GM18517 (cell line): Measurements from ENCODE around the gene COX5B.

Source experiments
- ATAC-seq: cut with Tn5 transposase; IDR thresholded peaks from one replicate; pipeline ENCODE4 v1.9.1; 2021; ENCODE audit warnings: mild to moderate bottlenecking, moderate library complexity; ENCODE audit not compliant: unreplicated experiment

The COX5B gene

DNA sequence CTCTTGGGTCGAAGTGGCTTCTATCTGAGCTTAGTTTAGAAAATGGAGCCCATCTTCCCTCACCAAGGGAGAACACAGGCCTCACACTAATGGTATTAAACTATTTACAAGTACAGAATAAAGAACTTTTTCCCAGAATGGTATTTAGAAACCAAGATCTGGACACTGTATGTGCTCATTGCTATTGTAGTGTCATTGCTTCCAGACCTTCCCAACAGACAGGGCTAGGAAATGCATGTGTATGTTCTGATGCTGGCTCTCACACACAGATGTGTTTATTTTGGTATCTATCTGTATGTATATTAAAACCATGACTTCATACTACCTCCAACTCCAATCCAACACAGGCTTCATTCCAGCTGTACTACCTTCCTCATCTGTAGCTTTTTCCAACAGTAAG is 8.0 kb downstream of the COX5B start:
- ATAC-seq: no peak

DNA sequence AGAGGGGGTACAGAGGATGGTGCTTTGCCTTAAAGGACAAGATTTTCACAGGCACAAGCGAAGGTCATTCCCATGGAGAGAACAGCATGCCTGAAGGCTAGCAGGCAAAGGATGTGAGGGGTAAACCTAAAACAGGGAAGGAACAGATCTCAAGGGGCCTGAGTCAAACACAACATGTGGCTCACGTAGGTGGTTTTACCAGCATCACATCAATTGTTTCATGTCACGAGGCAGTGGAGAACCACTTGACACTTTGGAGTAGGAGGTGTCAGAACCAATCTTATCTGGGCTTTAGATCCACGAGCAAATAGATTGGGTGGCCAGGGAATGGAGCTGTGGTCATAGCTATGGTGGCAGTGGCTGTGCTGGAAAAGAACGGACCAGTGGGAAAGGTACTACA is 8.4 kb downstream of the COX5B start:
- ATAC-seq: no peak

DNA sequence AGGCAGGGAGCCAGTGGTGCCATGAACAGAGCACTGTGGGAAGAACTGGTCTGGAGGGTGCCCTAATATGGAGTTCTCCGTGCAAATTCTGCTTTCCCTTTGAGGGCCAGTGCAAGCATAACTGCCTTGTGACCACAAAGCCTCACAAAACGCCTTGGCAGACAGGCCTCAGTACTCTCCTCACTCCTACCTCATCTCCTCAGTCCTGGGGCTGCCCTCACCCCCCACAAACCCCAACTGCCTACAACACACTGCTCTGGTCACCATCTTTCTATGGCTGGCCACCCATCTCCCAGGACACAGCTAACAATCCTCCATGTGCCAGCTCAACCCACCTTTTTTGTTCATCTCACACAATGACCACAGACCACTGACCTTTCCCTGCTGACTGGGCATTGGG is 8.9 kb downstream of the COX5B start:
- ATAC-seq: no peak

DNA sequence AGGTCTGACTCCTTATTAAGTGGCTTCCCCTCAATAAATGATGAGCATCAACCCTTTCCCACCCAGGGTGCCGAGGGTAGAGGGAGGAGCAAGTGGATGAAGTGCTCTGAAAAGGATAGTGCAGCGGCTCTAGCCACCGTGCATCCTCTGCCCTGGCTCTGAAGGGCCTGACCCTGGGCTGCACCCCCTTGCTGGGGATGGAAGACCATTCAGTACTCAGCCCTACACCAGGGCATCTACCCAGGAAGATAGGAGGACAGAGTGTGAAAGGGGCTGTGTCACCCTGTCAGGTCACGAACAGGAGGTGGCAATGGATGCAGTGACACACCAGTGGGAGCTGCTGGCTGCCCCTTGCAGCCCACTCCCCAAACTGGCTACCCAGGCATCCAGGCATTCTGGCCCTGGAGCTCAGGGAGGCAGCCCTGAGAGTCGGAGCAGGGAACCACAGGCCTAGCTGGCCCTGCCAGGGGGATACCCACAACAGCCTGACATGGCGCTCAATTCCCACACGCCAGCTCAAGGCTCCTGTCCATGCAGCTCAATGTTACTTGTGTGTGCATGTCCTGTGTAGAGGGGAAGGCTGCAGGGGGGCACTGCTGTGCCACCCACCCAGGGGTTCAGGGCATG is 10.4 kb downstream of the COX5B start:
- ATAC-seq: no peak

DNA sequence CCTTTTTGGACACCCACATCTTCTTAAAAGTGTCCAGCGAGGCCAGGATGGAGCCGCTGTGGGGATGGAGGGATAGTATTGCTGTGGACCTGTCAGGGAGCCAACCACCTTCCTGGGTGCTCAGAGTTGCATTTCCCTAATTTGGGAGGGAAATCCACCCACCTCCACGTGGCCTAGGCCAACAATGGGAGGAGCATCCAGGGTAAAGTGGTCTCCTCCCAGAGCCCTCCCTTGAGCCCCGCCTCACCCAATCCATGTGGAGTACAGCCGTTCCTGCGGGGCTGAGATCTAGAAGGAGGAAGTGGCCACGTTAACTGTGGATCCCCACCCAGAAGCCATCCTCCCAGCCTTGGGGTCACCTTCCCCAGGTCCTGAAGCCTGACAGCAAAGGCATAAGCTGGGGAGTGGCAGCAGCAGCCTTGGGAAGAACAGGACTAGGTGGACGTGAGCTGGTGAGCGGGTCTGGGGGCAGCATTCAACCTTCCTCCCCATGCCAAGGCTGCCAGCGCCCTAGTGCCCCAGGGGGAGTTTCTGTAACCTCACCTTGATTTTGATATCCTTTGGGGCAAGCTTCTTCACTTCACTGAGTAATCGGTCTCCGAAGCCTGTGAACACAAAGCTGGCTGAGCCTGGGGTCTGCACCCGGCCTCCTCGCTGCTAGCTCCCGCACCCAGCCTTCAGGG is 11.2 kb downstream of the COX5B start:
- ATAC-seq: no peak

DNA sequence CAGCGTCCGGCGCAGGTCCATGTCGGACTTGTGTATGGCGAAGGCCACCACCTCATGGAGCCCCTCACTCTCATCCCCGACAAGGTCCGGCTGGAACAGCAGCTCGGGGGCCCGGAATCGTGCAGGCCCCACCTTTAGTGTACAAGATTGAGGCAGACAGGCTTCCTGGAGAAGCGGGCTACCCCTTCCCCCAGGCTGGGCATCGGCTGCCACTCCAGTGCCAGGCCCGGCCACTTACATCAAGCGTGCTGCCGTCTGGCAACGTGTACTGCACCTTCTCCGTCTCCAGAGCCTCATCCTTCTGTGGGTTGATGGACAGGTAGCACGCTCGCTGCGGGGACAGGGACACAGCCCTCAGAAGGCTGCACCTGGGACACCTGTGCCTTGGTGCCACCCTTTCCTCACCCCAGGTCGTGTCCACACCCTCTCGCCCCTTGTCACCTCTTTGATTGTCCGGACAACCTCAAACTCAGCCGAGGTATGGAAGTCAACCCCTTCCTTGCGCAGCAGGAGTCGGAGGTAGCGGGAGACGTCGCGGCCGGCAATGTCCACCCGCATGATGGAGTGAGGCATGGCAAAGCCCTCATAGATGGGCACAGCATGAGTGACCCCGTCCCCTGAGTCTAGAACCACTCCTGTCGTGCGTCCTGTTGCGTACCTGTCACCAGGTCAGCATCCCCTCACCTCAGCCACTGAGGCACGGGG is 12.3 kb downstream of the COX5B start:
- no peak for ATAC-seq

DNA sequence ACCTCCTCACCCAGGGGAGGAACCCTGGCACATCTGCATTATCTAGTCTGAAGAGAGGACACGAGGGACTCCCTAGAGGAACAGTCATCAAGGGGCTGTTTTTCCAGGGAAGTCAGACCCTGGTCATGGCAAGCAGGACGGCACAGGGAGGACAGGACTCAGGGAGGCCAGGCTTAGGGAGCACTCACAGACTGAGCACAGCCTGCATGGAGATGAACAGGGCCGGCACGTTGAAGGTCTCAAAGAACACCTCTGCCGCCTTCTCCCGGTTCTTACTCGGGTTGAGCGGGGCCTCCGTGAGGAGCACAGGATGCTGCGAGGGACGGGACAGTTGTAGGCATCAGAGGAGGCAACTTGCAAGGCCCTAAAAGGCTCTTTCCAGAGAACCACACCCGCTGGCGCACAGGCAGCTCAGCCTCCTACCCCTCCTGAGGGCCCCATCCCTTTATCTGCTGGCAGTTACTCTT is 12.9 kb downstream of the COX5B start:
- no peak for ATAC-seq

DNA sequence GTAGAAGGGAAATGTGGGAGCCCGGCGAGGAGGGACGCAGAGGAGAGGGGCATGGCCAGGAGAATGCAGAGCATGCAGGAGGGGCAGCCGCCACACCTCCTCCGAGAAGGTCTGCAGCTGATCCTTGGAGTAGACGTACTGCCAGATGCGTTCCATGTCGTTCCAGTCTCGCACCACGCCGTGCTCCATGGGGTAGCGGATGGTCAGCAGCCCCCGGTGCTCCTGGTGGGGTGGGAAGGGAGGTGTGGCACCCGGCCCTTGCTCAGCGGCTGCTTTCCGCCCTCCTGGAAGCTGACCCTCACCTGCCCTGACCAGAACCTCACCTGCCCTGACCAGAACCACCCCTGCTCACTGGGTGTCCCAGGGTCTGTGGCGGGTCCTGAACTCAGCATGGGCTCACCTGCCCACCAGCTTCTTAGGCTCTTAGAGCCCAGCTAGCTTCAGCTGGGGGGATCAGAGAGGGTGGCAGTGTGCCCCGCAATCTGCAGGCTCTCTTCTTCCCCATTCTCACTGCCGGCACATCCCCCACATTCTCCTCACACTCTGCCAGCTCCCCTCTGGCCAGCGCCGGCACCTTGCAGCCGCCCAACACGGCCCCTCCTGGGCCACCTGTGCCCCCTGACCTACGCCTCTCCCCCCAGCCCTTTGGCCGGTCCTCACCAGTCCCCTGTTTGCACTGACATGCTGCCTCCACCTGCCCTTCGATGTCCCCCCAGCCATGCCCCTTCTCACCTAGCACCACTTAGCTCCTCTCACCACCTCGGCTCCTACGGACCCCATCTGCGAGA is 13.6 kb downstream of the COX5B start:
- no peak for ATAC-seq

DNA sequence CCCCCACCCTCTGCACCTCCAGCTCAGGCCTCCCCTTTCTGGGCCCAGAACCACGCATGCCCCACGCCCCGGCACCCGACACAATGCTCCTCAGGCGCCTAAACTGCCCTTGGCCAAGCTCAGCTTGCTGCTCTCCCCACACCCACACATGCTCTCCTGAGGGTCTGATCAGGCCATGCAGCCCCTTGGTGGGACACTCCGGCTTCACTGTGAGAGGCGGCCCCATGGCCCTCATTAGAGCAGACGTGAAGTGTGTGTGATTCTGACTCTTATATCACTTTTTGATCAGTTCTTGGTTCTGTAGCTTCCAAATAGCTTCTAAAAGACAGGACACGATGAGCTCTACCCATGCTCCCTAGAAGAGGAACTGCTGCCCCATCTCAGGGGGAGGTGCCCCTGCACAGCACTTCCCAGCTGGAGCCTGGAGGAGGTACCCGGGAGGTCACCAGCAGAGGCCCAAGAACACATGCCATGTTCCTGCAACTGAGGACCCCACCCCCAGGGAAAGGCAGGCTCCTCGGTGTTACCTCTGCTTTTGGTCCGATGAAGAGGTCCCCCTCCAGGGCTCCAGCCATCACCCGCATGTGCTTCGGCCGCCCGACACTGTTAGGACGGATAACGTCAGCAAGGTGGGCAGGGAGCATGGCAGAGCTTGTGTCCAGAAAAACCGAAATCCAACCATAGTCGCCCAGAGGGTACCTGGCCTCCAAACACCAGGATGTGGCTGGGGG is 14.3 kb downstream of the COX5B start:
- ATAC-seq: no peak

DNA sequence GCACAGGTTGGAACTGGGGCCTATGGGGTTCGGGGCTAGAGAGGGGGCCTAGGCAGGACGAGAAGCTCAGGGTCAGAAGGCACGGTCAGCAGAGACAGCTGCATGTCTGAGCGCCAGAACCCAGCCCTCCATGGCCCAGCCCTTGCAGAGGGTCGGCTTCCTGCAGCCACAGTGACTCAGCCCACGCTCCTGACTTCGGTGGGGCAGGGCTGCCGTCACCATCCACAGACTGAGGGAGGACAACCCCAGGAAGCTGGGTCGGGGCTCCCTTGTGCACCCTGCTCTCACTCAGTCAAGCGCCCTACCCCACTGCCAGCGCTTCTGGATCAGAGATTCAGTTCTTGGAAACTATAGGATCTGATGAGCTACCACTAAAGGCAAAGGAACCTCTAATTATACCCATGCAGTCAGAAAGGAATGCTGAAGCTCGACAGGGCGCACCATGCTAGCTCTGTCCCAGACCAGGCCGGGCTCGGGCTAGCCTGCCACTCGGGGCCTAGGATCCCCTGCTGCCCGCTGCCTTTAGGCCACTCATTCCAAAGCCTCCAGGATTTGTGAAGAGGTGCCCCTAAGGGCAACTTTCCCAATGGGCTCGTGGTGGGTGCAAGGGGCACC is 15.0 kb downstream of the COX5B start:
- ATAC-seq: no peak

DNA sequence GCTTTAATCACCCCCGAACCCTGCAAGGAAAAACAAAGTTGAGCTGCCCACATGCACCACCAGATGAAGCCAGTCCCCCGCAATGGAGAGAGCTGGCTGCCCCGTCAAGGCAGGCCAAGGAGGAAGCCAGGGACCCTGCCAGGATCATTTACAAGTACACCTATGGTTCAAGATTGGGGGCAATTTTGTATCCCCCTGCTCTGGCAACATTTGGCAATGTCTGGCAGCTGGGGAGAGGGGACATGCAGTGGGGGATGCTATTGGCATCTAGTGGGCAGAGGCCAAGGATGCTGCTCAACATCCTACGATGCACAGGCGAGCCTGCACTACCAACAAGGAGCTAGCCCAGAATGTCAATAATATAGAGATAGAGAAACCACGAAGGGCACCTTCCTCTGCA is 16.1 kb downstream of the COX5B start:
- ATAC-seq: no peak

DNA sequence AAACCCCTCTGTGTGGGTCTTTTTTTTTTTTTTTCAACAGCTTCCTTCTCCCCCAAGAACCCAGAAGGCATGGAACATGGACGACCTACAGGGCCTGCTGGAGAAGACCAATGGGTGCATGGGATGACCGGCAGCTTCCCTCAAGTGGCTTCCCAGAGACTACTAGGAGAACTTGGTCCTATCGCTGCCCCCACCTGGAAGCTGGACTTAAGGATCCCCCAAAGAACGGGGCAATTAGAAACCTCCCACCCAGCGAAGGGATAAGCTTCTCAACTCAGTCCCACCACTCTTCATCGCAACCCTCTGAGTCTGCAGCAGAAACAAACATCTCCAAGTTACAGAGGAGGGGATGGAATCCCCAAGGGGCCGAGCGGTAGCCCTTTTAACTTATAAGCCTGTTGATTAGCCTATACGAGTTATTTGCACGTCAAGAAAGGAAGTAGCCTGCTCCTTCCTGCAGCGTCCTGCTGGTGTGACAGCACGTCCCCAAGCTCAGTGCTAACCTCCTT is 16.6 kb downstream of the COX5B start:
- no peak for ATAC-seq

DNA sequence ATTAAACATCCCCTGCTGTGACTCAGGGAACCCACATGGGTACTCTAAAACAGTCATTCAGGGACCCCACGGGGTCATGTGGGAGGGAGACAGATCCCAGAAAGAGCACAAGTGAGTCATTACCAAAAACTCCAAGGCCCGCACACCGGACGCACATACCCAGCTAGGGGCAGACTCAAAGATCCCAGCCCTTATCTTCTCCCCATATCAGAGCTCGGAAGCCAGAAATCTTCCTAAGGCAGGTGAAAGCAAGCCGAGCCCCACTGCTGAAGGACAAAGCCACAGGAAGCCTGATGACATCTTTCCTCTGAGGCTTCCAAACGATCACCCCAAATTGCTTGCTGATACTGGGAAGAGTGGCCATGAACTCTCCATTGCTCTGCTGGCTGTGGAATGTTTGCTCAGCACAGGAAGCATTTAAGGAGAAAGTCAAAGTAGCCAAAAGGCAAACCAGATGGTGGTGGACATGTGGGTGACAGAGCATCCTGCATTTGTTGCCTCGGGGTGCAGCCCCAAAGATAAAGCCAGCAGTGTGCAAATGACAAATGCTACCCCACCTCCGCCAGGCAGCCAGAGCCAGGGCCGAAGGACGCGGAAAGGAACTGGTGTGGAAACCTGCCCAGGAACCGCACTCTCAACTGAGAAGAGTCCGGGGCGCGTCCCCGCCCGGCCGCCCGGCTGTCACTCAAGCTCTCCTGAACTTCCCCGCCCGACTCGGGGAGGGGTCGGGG is 17.2 kb downstream of the COX5B start:
- ATAC-seq: peak; percentile 35

DNA sequence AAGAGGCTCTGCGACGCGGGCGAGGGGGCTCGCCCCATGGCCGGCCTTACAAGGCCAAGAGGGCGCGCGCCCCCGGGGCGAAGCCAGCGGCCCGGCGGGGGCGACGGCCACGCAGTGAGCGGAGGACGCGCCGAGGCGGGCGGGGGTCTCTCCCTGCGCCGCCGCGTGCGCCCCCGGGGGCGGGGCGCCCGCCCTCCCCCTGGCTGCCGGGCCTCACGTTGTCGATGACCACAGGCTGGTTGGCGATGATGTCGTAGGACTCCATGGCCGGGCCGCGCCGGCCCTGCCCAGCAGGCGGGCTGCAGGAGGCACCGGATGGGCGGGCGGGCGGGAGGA is 17.7 kb downstream of the COX5B start:
- no peak for ATAC-seq

DNA sequence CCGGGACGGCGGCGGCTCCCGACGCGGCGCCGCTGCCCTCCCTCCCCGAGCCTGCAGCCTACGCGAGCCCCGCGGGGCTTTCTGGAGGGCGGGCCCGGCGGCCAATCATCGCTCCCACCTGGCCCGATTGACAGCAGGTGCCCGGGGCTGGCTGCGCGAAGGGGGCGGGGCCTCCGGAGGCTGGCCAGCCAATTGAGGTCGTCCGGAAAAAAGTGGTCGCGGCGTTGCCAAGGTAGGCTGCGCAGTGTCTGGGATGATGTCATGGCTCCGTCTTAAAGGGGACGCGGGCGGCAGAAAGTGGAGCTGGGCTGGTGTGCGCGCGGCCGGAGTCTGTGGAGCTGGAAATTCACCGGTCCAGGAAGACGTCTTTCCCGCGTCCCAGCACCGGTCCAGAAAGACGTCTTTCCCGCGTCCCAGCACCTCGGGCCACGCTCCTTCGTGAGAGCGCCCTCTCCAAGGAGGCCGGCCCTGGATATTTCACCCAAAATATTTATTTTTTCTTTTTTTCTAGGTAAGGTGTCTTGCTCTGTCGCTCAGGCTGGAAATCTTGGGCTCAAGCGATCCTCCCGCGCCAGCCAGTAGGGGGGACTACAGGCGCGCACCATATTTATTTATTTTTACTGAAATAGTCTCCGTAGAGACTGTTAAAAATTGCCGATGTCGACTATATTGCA is 18.2 kb downstream of the COX5B start, which contains the start of gene ACTR1B:
Gene ACTR1B, minus strand, starts transcription at position 83 of the 674 bp plus-strand sequence. CDS start 154 bp downstream, outside the sequence.
- peak; percentile 93 for ATAC-seq

DNA sequence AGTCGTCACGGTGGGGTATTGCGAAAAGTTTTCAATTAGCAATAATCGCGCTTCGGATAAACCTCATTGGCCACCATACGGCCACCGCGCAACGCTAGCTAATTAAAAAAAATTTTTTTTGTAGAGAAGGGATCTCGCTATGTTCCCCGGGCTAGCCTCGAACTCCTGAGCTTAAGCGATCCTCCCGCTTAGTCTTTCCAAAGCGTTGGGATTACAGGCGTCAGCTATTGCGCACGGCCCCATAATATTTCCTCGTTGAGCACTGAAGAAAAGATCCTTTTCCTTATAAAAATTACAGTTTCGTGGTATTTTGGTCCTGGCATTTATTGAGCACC is 18.7 kb downstream of the COX5B start:
- ATAC-seq: no peak

DNA sequence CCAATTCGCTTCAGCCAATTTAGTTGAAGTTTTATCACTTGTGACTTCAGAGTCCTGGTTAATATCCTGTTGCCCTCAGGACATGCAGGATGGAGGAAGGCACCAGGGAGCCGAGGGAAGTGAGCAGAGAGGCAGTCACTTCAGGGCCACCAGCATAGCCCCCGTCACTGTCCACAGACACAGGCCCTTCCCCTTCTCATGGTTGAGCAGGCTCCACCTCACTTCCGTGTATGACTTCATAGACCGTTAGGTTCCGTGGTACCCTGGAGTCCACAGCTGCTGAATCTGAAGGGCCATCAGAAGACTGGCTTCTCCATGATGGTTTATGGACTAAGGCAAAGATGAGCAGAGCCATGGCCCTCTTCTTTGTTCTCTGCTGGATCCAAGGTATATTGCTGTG is 23.6 kb downstream of the COX5B start, which contains the start of gene C2orf92:
Gene C2orf92, plus strand, starts transcription at position 266 of the 400 bp plus-strand sequence. Its CDS starts 76 bp downstream, at position 342.
- ATAC-seq: no peak

DNA sequence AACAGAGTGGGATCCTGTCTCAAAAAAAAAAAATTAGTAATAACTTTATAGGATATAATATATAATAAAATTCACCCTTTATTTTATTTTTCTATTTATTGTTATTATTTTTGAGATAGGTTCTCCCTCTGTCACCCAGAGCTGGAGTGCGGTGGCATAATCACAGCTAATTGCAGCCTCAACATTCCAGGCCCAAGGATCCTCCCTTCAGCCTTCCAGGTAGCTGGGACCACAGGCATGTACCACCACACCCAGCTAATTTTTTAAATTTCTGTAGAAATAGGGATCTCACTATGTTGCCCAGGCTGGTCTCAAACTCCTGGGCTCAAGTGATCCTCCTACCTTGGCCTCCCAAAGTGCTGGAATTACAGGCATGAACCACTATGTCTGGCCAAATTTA is 24.6 kb downstream of the COX5B start:
- ATAC-seq: no peak

DNA sequence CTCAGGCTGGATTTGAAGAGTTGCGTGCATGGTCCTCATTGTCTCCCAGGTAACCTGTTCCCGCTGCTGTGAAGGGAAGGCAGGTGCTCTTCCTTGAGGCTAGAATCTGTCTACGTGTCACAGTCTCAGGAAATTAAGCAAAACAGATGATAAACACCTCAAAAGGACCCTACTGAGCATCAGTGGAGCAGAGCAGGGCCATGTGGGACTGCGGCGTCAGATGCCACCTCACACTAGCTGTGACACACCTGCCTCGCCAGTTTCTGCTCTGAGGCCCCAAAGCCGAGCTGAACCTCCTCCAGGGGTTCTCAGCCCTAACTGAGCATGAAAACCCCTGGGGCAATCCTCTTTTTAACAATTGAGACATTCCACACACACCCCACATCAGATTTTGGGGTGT is 25.7 kb downstream of the COX5B start:
- no peak for ATAC-seq
